ENCODE measurements around the gene EEA1.
"Not testable (repeated sequence)": the region's sequence is repeated elsewhere in the genome, so short reads cannot be mapped to it uniquely, and the experiment has no call there.

Gene EEA1

GRCh38 chr12:92794356-92794755, 134.7 kb downstream of the EEA1 start:
- not testable (repeated sequence) for DNase-seq

GRCh38 chr12:92786045-92786444, 143.1 kb downstream of the EEA1 start:
- no peak for DNase-seq

- no peak for DNase-seq
These were observed 143.5 kb downstream of the EEA1 start for GRCh38 chr12:92785563-92785950.

GRCh38 chr12:92784797-92785562, 144.1 kb downstream of the EEA1 start:
- DNase-seq = peak; percentile 22 to 77

- no peak for DNase-seq
These were observed 144.7 kb downstream of the EEA1 start for GRCh38 chr12:92784356-92784755.

GRCh38 chr12:92779902-92780301, 149.2 kb downstream of the EEA1 start:
- DNase-seq = no peak

GRCh38 chr12:92778525-92778924, 150.6 kb downstream of the EEA1 start:
- DNase-seq = no peak

- DNase-seq = no peak
These were observed 153.7 kb downstream of the EEA1 start for GRCh38 chr12:92775416-92775815.

GRCh38 chr12:92771001-92771400, 158.1 kb downstream of the EEA1 start:
- DNase-seq = no peak

GRCh38 chr12:92769124-92769901, 159.8 kb downstream of the EEA1 start:
- DNase-seq = no peak

GRCh38 chr12:92765871-92766270, 163.2 kb downstream of the EEA1 start:
- no peak for DNase-seq

- DNase-seq = no peak
These were observed 164.3 kb downstream of the EEA1 start for GRCh38 chr12:92764831-92765230.

- DNase-seq = no peak
These were observed 166.3 kb downstream of the EEA1 start for GRCh38 chr12:92762773-92763172.

- no peak for DNase-seq
These were observed 169.3 kb downstream of the EEA1 start for GRCh38 chr12:92759634-92760268.

- peak in 1 of 2 donors; percentile 7 for DNase-seq
These were observed 171.4 kb downstream of the EEA1 start for GRCh38 chr12:92757597-92758121.

GRCh38 chr12:92756898-92757596, 172.0 kb downstream of the EEA1 start:
- DNase-seq = no peak

GRCh38 chr12:92753976-92754885, 174.9 kb downstream of the EEA1 start:
- DNase-seq = no peak

GRCh38 chr12:92749691-92750090, 179.4 kb downstream of the EEA1 start:
- not testable (repeated sequence) for DNase-seq

- no peak for DNase-seq
These were observed 181.9 kb downstream of the EEA1 start for GRCh38 chr12:92747151-92747550.

- DNase-seq = no peak
These were observed 183.1 kb downstream of the EEA1 start for GRCh38 chr12:92745856-92746550.

GRCh38 chr12:92743026-92743425, 186.1 kb downstream of the EEA1 start:
- DNase-seq = no peak
